HepG2 (cell line): ENCODE data around the gene NLRP11. TPM values are rescaled to one million over a fixed set of nuclear protein-coding genes. Genes with fewer than 3 reads are reported as not detected.

Experiments
- ATAC-seq: fragments of 200-7000 bp; cut with Tn5 transposase; 3 replicates; pipeline ENCODE4 v1.9.1; 2020; ENCODE audit warnings: mild to moderate bottlenecking, moderate library complexity
- Bru-seq: library from RNA; stranded (reverse); fragments of 400-500 nt; gene quantifications from one replicate; lab custom pipeline; 2021; lab: Mats Ljungman, UMichigan
- BruChase-seq, 2 experiments: library from RNA; stranded (reverse); fragments of 400-500 nt; gene quantifications; one replicate each; lab custom pipeline; 2021; lab: Mats Ljungman, UMichigan
- BruUV-seq: library from RNA; stranded (reverse); fragments of 400-500 nt; replicated peaks from 2 replicates; lab custom pipeline; 2021; lab: Mats Ljungman, UMichigan
- CTCF ChIA-PET: fragments of 300-600 bp; formaldehyde crosslinking; extraction: SDS; loops from one replicate; lab custom pipeline; 2021; ENCODE audit warnings: low total read pairs, inconsistent platforms, low intra/inter-chr PET ratio; lab: Yijun Ruan, JAX
- POLR2A ChIA-PET: fragments of 350-600 bp; sonication (Branson Sonifier 250); formaldehyde crosslinking; loops from one replicate; lab custom pipeline; 2020; ENCODE audit warnings: antibody characterized with exemption, inconsistent platforms; lab: Yijun Ruan, JAX
- DNase-seq: peaks from one replicate; pipeline ENCODE4 v3.0.0-alpha.2; 2015; ENCODE audit warnings: low spot score
- FAIRE-seq: peaks from 3 replicates; lab custom pipeline; 2011; peaks lifted over from hg19 to GRCh38; lab: Jason Lieb, UNC
- H2AFZ ChIP-seq: one replicate; pipeline ENCODE4 v1.6.1; 2011; ENCODE audit warnings: low read length, inconsistent platforms
- H3K27ac ChIP-seq: fragments of 300-600 bp; 3 replicates; pipeline ENCODE4 v1.8.0; 2011; ENCODE audit warnings: mixed run types, mild to moderate bottlenecking, mixed read lengths, low read length, inconsistent platforms; ENCODE audit not compliant: insufficient read depth; ENCODE audit errors: extremely low read length
- H3K27me3 ChIP-seq, 2 experiments: fragments of 200-600 bp in 1 of 2; 2 replicates in 1 of 2; 3 replicates in 1 of 2; pipeline versions ENCODE4 v1.6.0 to v1.8.0; 2011; ENCODE audit warnings: low read length in 2 of 2, mild to moderate bottlenecking in 2 of 2, moderate library complexity in 2 of 2, inconsistent platforms in 1 of 2; ENCODE audit not compliant: insufficient read depth in 2 of 2, control insufficient read depth in 1 of 2
- H3K36me3 ChIP-seq, 2 experiments: fragments of 200-600 bp in 1 of 2; replicated peaks in 1 of 2; 2 replicates in 1 of 2; 3 replicates in 1 of 2; pipeline versions ENCODE4 v1.5.1 to v1.8.0; 2011; ENCODE audit warnings: low read length in 2 of 2, inconsistent platforms in 1 of 2; ENCODE audit not compliant: insufficient read depth in 2 of 2, control insufficient read depth in 1 of 2
- H3K4me1 ChIP-seq: 2 replicates; pipeline ENCODE4 v1.5.1; 2012; ENCODE audit warnings: low read length, inconsistent platforms; ENCODE audit not compliant: insufficient read depth
- H3K4me2 ChIP-seq: 2 replicates; pipeline ENCODE4 v1.6.0; 2011; ENCODE audit warnings: low read depth, low read length, inconsistent platforms
- H3K4me3 ChIP-seq, 3 experiments: fragments of 200-600 bp in 1 of 3; sonication (generic), shearing (Covaris generic) in 1 of 3; replicated peaks in 1 of 3; 2 replicates each; pipeline ENCODE4 v1.5.1; 2011 to 2016; ENCODE audit warnings: low read length in 3 of 3, inconsistent platforms in 2 of 3, low read depth in 2 of 3, mild to moderate bottlenecking in 2 of 3, control low read depth in 1 of 3, mixed read lengths in 1 of 3; ENCODE audit not compliant: insufficient read depth in 1 of 3
- H3K79me2 ChIP-seq: one replicate; pipeline ENCODE4 v1.6.1; 2011; ENCODE audit warnings: low read length, inconsistent platforms; ENCODE audit not compliant: insufficient read depth
- H3K9ac ChIP-seq: 2 replicates; pipeline ENCODE4 v1.6.0; 2011; ENCODE audit warnings: mild to moderate bottlenecking, low read depth, low read length, inconsistent platforms; ENCODE audit not compliant: insufficient read depth
- H3K9me3 ChIP-seq: 2 replicates; pipeline ENCODE4 v1.5.1; 2012; ENCODE audit warnings: mild to moderate bottlenecking, low read length
- H4K20me1 ChIP-seq: 2 replicates; pipeline ENCODE4 v1.6.0; 2011; ENCODE audit warnings: inconsistent platforms, mild to moderate bottlenecking, low read length, moderate library complexity; ENCODE audit not compliant: insufficient read depth
- CSRNP2 ChIP-seq: sonication (generic); formaldehyde crosslinking; conservative IDR thresholded peaks from 2 replicates; pipeline ENCODE4 v1.8.0; 2022; ENCODE audit warnings: low read depth, missing genetic modification reagents
- IRF2 ChIP-seq: IDR thresholded peaks from 2 replicates; pipeline ENCODE4 v1.6.1; 2018; ENCODE audit warnings: missing genetic modification reagents, missing compliant biosample characterization
- NFIB ChIP-seq: sonication (generic); formaldehyde crosslinking; IDR thresholded peaks from 2 replicates; pipeline ENCODE4 v1.9.0; 2021; ENCODE audit warnings: missing genetic modification reagents, mild to moderate bottlenecking, borderline replicate concordance
- TFDP1 ChIP-seq: IDR thresholded peaks from 2 replicates; pipeline ENCODE4 v1.6.1; 2016; ENCODE audit warnings: missing compliant biosample characterization, missing genetic modification reagents, borderline replicate concordance
- ZBTB38 ChIP-seq: sonication (generic); formaldehyde crosslinking; IDR thresholded peaks from 2 replicates; pipeline ENCODE4 v1.5.1; 2020; ENCODE audit warnings: mild to moderate bottlenecking, missing genetic modification reagents
- ZNF101 ChIP-seq: sonication (generic); formaldehyde crosslinking; IDR thresholded peaks from 2 replicates; pipeline ENCODE4 v1.4.0; 2020; ENCODE audit warnings: mild to moderate bottlenecking, low read depth, missing genetic modification reagents, borderline replicate concordance
- ZNF331 ChIP-seq: sonication (generic); formaldehyde crosslinking; IDR thresholded peaks from 2 replicates; pipeline ENCODE4 v1.4.0; 2020; ENCODE audit warnings: missing genetic modification reagents
- ZNF432 ChIP-seq: sonication (generic); formaldehyde crosslinking; IDR thresholded peaks from 2 replicates; pipeline ENCODE4 v1.5.0; 2020; ENCODE audit warnings: missing genetic modification reagents, mild to moderate bottlenecking, borderline replicate concordance
- ZNF607 ChIP-seq: sonication (generic); formaldehyde crosslinking; IDR thresholded peaks from 2 replicates; pipeline ENCODE4 v1.5.1; 2020; ENCODE audit warnings: missing genetic modification reagents, mild to moderate bottlenecking, borderline replicate concordance
- WGBS: methylation state at CpG from one replicate; pipeline ENCODE4 v1.1.6; 2017; ENCODE audit warnings: low lambda C conversion rate; 5-methylcytosine and 5-hydroxymethylcytosine counted together
- in situ Hi-C: cut with HindIII; loops from 2 replicates; pipeline ENCODE4 v1.10.0; 2017; ENCODE audit warnings: low pct_unique_long_range_greater_than_20kb; ENCODE audit not compliant: extremely low pct_ligation_motif_present
- intact Hi-C: fragments of 100-400 bp; cut with micrococcal nuclease; formaldehyde crosslinking; loops from one replicate; pipeline ENCODE4 v1.10.0; 2022; ENCODE audit not compliant: unreplicated experiment
- long read RNA-seq, 2 experiments: library from RNA in 1 of 2; library from polyadenylated mRNA in 1 of 2; stranded (forward) in 1 of 2; unstranded in 1 of 2; transcript quantifications; one replicate each; pipeline ENCODE4 v2.0.0, GENCODE V29; 2019 to 2022
- polyA minus RNA-seq, 3 experiments: library from RNA; depleted of rRNA, polyadenylated mRNA; stranded (reverse); fragments of >200 nt; gene quantifications; 2 replicates each; pipeline ENCODE4 v1.2.3, GENCODE V29; 2011; ENCODE audit warnings: low replicate concordance in 1 of 3
- polyA plus RNA-seq, 8 experiments: library from polyadenylated mRNA; depleted of rRNA in 3 of 8; stranded (reverse) in 7 of 8; unstranded in 1 of 8; fragments of >200 nt; fragmentation: Illumina TruSeq in 4 of 8; extraction: Trizol in 4 of 8; gene quantifications; 2 replicates each; pipeline versions ENCODE4 v1.2.1 to v1.2.3, GENCODE V29; 2011 to 2016; ENCODE audit warnings: low read depth in 4 of 8, missing spikeins in 1 of 8, mixed read lengths in 1 of 8; ENCODE audit not compliant: insufficient read depth in 1 of 8
- total RNA-seq, 5 experiments: library from RNA; depleted of rRNA; stranded (reverse); fragments of >200 nt; fragmentation: Illumina TruSeq; extraction: Trizol; gene quantifications; 2 replicates each; pipeline ENCODE4 v1.2.3, GENCODE V29; 2016; ENCODE audit warnings: low read depth in 1 of 5
- TF ChIP-seq, protein P1 (sequence below): sonication (generic); formaldehyde crosslinking; IDR thresholded peaks from 2 replicates; pipeline ENCODE4 v1.8.0; 2022; ENCODE audit warnings: mild to moderate bottlenecking, missing genetic modification reagents

The NLRP11 gene
- 0.02 TPM in 1 of 2 replicates, not detected in the other for total RNA-seq (2016; rRNA removed; fragmentation: Illumina TruSeq; extraction: Trizol)
- total RNA-seq (2016; cell fraction: cytosol; rRNA removed; fragmentation: Illumina TruSeq; extraction: Trizol; ENCODE audit: low read depth): not detected in 2 replicates
- 0.06 TPM in 1 of 2 replicates, not detected in the other for total RNA-seq (2016; cell fraction: insoluble cytoplasmic fraction; rRNA removed; fragmentation: Illumina TruSeq; extraction: Trizol)
- total RNA-seq (2016; cell fraction: membrane; rRNA removed; fragmentation: Illumina TruSeq; extraction: Trizol): not detected in 2 replicates
- total RNA-seq (2016; cell fraction: nucleus; rRNA removed; fragmentation: Illumina TruSeq; extraction: Trizol): not detected in 2 replicates
- polyA plus RNA-seq (2011; rRNA removed): 0.01 TPM in 1 of 2 replicates, not detected in the other
- not detected in 2 replicates for polyA plus RNA-seq (2011; cell fraction: cytosol; rRNA removed)
- not detected in 2 replicates for polyA plus RNA-seq (2011; cell fraction: nucleus; rRNA removed)
- polyA plus RNA-seq (2012): not detected in 2 replicates
- polyA plus RNA-seq (2016; cell fraction: cytosol; fragmentation: Illumina TruSeq; extraction: Trizol; ENCODE audit: low read depth): not detected in 2 replicates
- polyA plus RNA-seq (2016; cell fraction: insoluble cytoplasmic fraction; fragmentation: Illumina TruSeq; extraction: Trizol; ENCODE audit: low read depth): 0.09 TPM in 1 of 2 replicates, not detected in the other
- polyA plus RNA-seq (2016; cell fraction: membrane; fragmentation: Illumina TruSeq; extraction: Trizol; ENCODE audit: low read depth): not detected in 2 replicates
- polyA plus RNA-seq (2016; cell fraction: nucleus; fragmentation: Illumina TruSeq; extraction: Trizol; ENCODE audit: insufficient read depth, low read depth): not detected in 2 replicates
- polyA minus RNA-seq (2011; rRNA and poly(A)+ RNA removed; ENCODE audit: low replicate concordance): 1.0 TPM in 1 of 2 replicates, not detected in the other
- polyA minus RNA-seq (2011; cell fraction: cytosol; rRNA and poly(A)+ RNA removed): not detected in 2 replicates
- polyA minus RNA-seq (2011; cell fraction: nucleus; rRNA and poly(A)+ RNA removed): 0.13 TPM in 1 of 2 replicates, not detected in the other
- percentile 8 among the genes with signal in this experiment for Bru-seq, nascent RNA
- BruChase-seq, experiment 1, labeled RNA remaining after a 6-hour chase: not detected
- BruChase-seq, experiment 2, labeled RNA remaining after a 2-hour chase: percentile 2 among the genes with signal in this experiment
- long read RNA-seq, experiment 1: 0 reads
- long read RNA-seq, experiment 2: 0 reads

GRCh38 chr19:55831846-55832245 lies at the start of gene NLRP11:
TSS of gene NLRP11 (minus strand) at chr19:55831999. CDS start at chr19:55818174, 13,825 bp downstream.
- BruUV-seq: no TSS peak
- intact Hi-C loops: no loop called here

DNA sequence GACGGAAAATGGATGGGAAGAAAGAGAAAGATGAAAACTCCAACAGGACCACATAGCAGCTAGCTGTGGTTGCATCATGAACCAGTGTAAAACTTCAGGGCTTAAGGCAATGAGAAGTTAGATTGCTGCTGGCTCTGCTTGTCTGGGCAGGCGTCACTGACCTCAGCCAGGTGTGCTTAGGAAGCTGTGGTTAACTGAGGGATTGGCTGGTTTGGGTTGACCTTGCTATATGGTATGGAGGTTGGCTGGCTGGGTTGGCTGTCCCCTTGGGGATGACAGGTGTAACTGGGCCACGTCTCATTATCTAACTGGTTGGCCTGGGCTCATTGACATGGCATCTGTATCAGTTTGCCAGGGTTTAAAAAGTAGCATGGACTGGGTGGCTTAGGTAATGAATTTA lies 45.4 kb upstream of the NLRP11 start:
- H3K4me1 ChIP-seq: no peaks in the 10 kb centered on the region
- CTCF ChIA-PET: no interaction called here
- intact Hi-C loops: no loop called here
- H3K27me3 ChIP-seq: peaks cover 0 to 4% of the 10 kb centered on the region in 2 experiments; a peak in 2 of 5 replicates
- no TSS peak for BruUV-seq
- no peaks in the 10 kb centered on the region for H3K36me3 ChIP-seq
- no peak overlapping the region for H2AFZ ChIP-seq
- H3K9ac ChIP-seq: no peak overlapping the region
- DNase-seq (no peak), FAIRE-seq (no peak), ATAC-seq (no peak)
- no peak overlapping the region for H3K4me3 ChIP-seq
- no peaks in the 10 kb centered on the region for H3K9me3 ChIP-seq
- WGBS: 4% methylated on average over 3 of the region's 3 CpGs
- POLR2A ChIA-PET: no interaction called here
- H3K4me2 ChIP-seq: no peak overlapping the region
- in situ Hi-C loops: no loop called here
- H4K20me1 ChIP-seq: no peaks in the 10 kb centered on the region
- H3K79me2 ChIP-seq: no peaks in the 10 kb centered on the region
- H3K27ac ChIP-seq: no peak overlapping the region
- TF ChIP-seq IRF2 (no peak), CSRNP2 (CRISPR knock-in tag) (no peak), ZNF101 (CRISPR knock-in tag) (no peak), ZNF432 (CRISPR knock-in tag) (no peak), TFDP1 (no peak), NFIB (no peak), ZNF607 (CRISPR knock-in tag) (no peak)
- TF ChIP-seq, protein P1, sequence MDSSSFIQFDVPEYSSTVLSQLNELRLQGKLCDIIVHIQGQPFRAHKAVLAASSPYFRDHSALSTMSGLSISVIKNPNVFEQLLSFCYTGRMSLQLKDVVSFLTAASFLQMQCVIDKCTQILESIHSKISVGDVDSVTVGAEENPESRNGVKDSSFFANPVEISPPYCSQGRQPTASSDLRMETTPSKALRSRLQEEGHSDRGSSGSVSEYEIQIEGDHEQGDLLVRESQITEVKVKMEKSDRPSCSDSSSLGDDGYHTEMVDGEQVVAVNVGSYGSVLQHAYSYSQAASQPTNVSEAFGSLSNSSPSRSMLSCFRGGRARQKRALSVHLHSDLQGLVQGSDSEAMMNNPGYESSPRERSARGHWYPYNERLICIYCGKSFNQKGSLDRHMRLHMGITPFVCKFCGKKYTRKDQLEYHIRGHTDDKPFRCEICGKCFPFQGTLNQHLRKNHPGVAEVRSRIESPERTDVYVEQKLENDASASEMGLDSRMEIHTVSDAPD (CRISPR knock-in tag): no peak

More at GRCh38 chr19:55831846-55832245, at the start of gene NLRP11:
- DNase-seq (no peak), ATAC-seq (no peak), FAIRE-seq (no peak)
- in situ Hi-C loops: no loop called here
- Histone ChIP-seq H3K4me3 (no peak within 1 kb of the TSS), H2AFZ (no peak within 1 kb of the TSS), H3K4me1 (no peaks in the 10 kb centered on the region), H4K20me1 (no peaks in the 10 kb centered on the region), H3K9ac (no peak within 1 kb of the TSS), H3K27ac (no peak within 1 kb of the TSS), H3K4me2 (no peak within 1 kb of the TSS), H3K79me2 (no peaks in the 10 kb centered on the region), H3K9me3 (no peaks in the 10 kb centered on the region), H3K27me3 (peaks cover 0 to 9% of the 10 kb centered on the region in 2 experiments; a peak in 2 of 5 replicates), H3K36me3 (no peaks in the 10 kb centered on the region)
- POLR2A ChIA-PET: no interaction called here
- no peak for TF ChIP-seq ZBTB38
- no peak for TF ChIP-seq ZNF331 (CRISPR knock-in tag)
- WGBS: 6% methylated on average over 9 of the region's 10 CpGs
- CTCF ChIA-PET: no interaction called here
